ENCODE results near the gene SLC24A3.

SLC24A3 gene

GRCh38 chr20:19272976-19273654 lies 60.7 kb downstream of the SLC24A3 start:
- DNase-seq: no peak

DNA sequence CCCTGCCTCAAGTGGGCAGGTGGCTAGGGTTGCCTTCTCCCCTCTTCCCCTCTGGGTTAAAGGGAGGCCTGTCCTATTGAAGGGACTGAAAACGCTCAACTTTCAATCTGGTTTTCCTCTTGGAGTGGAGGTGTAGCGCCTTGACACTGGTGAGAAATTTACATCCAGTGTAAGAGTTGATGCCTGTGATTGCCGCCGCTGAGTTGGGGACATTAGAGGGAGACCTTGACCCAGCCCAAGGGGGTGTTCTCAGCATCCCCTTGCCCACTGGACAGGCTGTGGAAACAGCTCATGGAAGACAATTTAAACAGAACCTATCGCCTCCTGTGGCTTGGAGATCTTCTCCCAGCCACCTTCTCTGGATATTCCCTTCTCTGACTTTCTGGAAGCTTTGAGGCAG lies 61.6 kb downstream of the SLC24A3 start:
- no peak for DNase-seq

- DNase-seq: no peak
These were observed 62.1 kb downstream of the SLC24A3 start for GRCh38 chr20:19274412-19275015.

GRCh38 chr20:19275038-19275629 lies 62.7 kb downstream of the SLC24A3 start:
- no peak for DNase-seq

GRCh38 chr20:19275630-19276071 lies 63.2 kb downstream of the SLC24A3 start:
- DNase-seq: peak; percentile 27

- no peak for DNase-seq
These were observed 64.9 kb downstream of the SLC24A3 start for GRCh38 chr20:19277381-19277780.

GRCh38 chr20:19283490-19284025 lies 71.1 kb downstream of the SLC24A3 start:
- DNase-seq: no peak

- no peak for DNase-seq
These were observed 72.1 kb downstream of the SLC24A3 start for GRCh38 chr20:19284400-19285178.

DNA sequence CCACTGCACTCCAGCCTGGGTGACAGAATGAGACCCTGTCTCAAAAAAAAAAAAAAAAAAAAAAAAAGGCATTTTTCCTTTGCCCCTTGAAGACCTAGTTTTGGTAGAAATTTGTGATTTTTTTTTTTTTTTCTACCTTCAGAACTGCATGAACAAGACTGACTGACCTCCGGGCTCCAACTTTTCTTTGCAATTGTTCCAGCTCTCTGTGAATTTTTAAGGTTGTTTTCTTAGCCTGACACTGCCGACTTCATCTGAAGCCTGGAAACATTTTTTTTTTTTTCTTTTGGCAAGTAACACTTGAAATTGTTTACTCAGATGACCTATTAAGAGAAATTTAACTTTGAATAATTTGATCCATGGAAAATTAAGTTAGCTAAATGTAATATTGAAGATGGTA lies 73.0 kb downstream of the SLC24A3 start:
- DNase-seq: no peak

DNA sequence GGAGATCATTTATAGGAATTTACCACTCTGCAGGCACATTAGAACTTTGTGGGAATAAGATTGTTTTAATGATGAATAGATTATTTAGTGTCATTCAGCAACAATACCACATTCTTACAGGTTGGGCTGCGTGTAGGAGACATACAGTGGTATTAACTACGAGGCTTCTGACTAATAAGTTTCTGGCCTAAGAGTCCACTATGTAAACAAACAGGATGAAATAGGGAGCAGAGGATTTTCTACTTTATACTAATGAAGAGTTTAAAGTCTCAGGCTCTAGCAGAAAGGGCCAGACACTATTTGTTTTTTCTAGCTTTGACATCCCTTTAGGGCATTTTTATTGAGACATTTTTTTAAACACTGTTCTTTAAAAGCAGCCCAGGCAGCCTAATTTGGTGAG lies 75.6 kb downstream of the SLC24A3 start:
- DNase-seq: peak; percentile 71

DNA sequence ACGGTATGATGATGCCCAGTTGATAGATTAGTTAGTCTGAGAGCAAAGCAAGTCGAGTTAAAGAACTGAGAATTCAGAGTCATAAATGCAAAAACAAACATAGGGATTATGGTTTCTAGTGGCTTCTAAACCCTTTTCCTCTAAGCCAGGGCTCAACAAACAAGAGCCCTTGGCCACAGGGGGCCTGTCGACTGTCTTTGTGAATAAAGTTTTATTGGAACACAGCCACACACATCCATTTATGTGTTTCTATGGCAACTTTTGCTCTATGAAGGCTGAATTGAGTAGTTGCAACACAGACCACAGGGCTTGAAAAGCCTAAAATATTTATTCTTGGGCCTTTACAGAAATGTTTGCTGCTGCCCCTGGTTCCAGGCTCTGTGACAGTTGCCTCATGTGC lies 76.2 kb downstream of the SLC24A3 start:
- DNase-seq: peak; percentile 44

DNA sequence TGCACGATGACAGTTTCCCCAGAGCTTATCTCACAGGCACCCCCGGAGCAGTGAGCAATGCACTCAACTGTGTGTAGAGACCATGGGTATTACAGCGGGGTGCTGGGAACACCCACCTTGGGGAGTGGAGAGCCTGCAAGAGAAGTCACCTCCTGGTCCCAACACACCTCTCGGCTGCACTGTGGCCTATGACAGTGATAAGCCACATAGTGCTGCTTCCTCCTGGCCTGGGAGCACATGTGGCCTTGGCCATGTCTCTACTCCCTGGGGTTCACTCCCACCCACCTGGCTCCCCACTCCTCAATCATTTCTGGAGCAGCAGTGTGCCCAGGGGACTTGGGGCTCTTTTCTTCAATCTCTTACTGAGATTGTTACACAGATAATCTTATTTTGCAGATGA lies 77.0 kb downstream of the SLC24A3 start:
- no peak for DNase-seq

DNA sequence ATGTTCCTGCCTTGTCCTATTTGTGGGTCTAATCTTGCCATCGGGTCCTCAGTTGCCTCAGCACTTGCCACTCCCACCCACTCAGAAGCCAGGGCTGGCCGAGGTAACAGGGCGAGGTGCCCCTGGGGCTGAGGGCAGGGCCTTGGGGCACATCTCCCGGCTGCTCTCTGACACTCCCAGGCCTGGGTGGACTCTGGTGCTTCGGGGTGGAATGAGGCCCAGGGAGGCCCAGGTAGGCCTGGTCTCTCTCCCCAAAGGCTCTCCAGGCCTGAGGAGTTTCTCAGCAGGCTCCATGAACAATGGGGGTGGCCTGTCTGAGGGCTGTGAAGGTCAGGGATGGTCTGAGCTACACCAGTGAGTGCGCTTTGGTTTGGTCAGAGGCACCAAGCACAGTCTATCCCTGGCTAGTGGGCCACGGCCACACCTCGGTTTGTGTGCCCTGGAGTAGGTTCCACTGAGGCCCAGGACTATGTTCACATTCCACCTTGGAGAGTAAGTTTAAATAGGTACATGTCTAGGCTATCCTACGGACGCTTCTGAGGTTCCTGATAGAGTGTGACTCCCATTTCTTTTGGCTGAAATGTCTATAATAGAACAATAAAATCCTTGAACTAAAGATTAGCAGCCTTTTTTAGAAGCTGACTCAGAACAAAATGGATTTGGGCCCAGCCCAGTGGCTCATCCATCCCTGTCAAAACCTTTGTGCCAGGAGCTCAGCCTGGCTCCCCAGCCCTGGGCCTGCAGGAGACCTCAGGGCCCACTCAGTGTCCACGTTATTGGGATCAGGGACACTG lies 78.8 kb downstream of the SLC24A3 start:
- DNase-seq: no peak

- DNase-seq: no peak
These were observed 79.3 kb downstream of the SLC24A3 start for GRCh38 chr20:19291818-19292132.

DNA sequence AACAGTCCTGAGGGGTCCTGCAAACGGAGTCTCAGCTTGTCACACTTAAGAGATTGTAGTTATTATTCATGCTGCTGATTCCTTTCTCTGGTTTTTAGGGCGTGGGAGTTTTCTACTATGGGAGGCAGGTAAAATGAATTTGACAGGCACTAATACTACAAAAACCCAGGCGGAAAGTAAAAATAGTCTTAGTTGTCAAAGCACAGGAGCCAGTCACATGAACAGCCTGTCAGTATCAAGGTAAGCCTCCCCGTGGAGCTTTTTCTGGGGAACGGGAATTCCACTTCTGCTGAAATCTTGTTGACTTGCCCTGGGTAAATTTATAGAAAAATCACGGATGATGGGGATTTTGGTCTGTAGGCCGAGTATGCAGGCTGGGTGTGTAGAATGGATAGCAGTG lies 79.8 kb downstream of the SLC24A3 start:
- DNase-seq: no peak

DNA sequence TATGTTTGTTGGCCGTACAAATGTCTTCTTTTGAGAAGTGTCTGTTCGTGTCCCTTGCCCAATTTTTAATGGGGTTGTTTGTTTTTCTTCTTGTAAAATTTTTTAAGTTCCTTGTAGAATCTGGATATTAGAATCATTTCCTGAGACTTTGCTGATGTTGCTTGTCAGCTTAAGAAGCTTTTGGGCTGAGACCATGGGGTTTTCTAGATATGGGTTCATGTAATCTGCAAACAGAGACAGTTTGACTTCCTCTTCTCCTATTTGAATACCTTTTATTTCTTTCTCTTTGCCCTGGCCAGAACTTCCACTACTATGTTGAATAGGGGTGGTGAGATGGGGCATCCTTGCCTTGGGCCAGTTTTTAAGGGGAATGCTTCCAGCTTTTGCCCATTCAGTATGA lies 82.6 kb downstream of the SLC24A3 start:
- DNase-seq: no peak

GRCh38 chr20:19298652-19299051 lies 86.2 kb downstream of the SLC24A3 start:
- no peak for DNase-seq

DNA sequence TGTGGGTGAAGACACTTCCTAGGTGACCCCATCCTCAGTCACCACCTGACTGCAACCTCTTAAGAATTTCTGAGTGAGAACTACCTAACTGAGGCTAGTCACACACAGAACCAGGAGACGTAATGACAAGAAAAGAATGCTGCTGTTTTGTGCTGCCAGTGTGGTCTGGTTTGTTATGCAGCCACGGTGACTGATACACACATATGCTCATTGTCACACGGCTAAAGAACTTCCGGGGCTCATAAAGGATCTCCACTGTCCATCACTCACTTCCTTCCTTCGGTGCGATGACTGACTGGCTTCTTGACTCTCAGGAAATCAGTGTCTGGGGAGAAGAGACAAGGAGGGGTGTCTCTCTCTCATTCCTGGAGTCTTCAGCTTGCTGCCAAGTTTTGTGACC lies 88.0 kb downstream of the SLC24A3 start:
- DNase-seq: no peak

DNA sequence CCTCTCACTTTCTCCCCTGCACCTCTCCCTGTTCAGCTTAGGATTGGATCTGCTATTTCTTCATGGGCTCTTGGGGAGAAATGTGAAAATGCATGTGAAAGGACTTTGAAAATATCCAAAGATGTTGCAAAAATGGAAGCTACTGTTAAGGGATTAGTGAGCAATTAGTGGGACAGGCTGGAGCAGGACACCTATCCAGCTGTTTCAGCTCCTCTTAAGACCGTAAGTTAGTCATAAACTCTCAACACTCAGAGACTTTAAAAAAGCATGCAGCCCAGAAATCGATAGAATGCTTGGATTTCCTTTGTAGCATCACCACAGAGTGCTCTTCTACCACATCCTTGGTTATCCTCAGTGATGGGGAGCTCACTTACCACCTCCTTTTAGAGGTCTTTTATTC lies 88.7 kb downstream of the SLC24A3 start:
- DNase-seq: no peak

GRCh38 chr20:19301843-19302242 lies 89.4 kb downstream of the SLC24A3 start:
- DNase-seq: no peak

GRCh38 chr20:19302714-19303113 lies 90.3 kb downstream of the SLC24A3 start:
- DNase-seq: no peak

GRCh38 chr20:19304389-19304788 lies 91.9 kb downstream of the SLC24A3 start:
- no peak for DNase-seq

Measured in HCEC 1CT (cell line).